ENCODE data around the gene FCRL4.
"Not testable (repeated sequence)": the region's sequence is repeated elsewhere in the genome, so short reads cannot be mapped to it uniquely, and the experiment has no call there.

FCRL4 gene

GRCh38 chr1:157551694-157552693, 45.9 kb downstream of the FCRL4 start, which contains the start of gene FCRL5:
Gene FCRL5, minus strand, starts transcription at chr1:157552515. Its CDS starts 153 bp downstream, at chr1:157552362.
- no peak for DNase-seq (ENCODE audit: low read depth in 1 of 2, low spot score in 1 of 2)

DNA sequence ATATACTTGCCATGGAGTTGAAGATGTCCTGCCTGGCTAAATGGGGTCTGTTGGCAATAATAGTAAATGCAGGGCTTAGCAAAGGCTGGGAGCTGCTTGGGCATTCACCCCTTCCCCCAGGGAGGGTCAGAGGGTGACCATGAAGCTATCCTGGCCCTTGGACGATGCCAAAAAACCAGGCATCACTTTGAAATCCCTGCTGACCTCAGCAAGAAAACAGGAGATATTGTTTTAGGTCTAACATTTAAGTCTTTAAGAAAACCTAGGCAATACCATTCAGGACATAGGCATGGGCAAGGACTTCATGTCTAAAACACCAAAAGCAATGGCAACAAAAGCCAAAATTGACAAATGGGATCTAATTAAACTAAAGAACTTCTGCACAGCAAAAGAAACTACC, 49.8 kb downstream of the FCRL4 start:
- not testable (repeated sequence) for DNase-seq (ENCODE audit: low read depth in 1 of 2, low spot score in 1 of 2)

DNA sequence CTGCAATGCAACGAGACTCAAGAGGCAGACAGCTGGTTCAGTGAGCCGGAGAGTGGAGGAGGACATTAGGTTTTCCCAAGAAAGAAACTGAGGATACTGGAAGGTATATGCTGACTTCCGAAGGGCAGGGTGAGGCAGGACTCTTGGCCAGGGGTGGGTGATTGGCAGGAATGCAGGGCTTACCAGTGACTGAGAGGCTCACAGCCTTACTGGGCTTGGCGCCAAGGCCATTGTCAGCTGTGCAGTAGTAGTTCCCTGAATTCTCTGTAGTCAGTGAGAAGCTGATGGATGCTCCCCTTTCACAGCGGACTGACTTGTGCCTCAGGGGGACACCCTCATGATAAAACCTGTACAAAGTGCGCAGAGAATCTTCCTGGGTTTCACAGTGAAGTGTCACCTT, 55.2 kb downstream of the FCRL4 start:
- DNase-seq (ENCODE audit: low read depth in 1 of 2, low spot score in 1 of 2), result no peak

- no peak for DNase-seq (ENCODE audit: low read depth in 1 of 2, low spot score in 1 of 2)
These were observed 57.0 kb downstream of the FCRL4 start for GRCh38 chr1:157540852-157541251.

DNA sequence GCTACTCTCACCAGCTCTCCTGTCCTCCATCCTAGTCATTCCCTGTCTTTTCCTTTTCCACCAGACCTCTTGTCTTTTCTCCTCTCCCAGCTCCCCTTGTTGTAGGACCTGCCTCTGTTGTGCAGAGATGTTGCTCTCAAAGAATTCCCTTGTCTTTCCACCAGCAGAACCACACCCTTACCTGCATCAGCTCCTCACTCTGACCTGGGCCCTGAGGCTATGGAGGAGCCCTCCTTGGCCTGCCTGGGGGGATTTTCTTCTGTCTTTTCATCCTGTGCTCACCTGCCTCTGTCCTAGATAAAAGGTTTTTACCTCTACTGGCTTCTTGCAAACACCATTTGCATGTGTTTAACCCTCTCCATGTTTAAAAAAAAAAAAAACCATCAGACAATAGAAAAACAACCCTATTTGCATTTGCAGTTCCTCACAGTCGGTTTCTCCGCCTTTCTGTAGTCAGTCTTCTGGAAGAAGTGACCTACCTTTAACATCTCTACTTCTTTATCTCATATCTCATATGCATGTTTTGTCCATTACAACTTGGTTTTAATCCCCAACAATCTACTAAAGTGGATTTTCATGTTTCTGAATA, 57.6 kb downstream of the FCRL4 start:
- DNase-seq (ENCODE audit: low read depth in 1 of 2, low spot score in 1 of 2), result no peak

DNA sequence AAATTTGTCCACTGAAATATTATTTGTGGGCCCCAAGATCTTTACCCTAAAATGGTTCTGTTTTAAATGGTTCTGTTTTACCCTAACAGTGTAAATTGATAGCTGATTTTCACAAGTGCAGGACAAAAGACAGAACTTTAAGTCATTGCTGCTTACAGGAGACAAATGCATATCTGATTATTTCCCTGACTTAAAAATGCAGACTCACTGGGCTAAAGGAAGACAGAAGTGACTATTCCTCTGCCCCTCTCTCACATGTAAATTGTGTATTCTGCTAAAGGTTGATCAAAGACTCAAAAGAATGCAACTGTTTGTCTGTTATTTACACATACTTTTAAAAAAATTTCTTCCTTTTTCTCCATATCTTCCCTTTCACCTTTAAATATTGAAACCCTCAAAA, 58.3 kb downstream of the FCRL4 start:
- DNase-seq (ENCODE audit: low read depth in 1 of 2, low spot score in 1 of 2), result no peak

DNA sequence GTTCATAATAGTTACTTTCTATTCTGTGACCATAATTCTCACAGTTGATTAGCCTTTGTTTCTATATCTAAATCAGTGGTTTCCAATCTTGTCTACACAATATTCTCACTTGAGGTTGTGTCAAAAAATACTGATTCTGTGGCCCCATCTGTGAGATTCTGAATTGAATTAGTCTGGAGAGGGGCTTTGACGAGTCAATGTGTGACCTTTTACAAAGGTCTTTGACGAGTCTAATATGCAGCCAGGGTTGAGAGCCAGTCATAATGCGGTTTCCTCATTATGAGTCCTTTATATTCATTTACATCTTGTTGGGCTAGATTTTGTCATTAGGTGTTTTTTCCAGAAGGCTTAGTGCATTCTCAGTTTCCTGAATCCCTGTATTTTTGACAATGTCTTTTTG, 65.3 kb downstream of the FCRL4 start:
- DNase-seq (ENCODE audit: low read depth in 1 of 2, low spot score in 1 of 2), result no peak

DNA sequence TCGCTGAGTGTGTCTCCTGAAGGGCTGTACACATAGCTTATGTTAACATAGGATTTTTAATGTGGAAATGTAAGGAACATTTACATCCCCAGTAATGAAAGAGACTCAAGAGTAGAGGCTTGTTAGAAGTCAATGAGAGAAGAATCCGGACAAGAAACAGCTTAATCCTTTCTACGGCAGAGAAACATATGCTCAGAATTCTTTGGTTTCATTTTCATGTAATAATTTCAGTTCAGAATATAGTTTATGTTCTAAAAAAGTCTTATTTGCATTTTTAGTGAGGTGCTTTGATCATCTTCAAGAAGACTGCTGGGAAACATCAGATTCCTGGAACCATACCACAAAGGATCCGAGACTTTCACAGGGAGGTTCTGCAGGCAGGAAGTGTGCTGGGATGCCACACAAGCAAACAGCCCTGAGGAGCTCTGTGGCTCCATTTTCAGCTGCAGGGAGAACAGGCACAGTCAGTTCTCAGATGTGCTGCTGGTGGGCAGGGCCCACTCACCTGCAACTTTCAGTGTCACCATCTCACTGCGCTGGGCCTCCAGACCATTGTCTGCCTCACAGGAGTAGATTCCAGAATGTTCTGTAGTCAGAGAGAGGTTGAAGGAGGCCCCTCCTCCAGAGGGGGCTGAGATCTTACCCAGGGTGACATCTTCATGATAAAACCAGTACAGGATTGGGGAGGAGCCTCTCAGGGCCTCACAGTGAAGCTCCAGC, 74.0 kb downstream of the FCRL4 start:
- DNase-seq (ENCODE audit: low read depth in 1 of 2, low spot score in 1 of 2), result no peak
